ENCODE measurements around the gene PCNP. TPM values are rescaled to one million over a fixed set of nuclear protein-coding genes. Genes with fewer than 3 reads are reported as not detected.

PCNP gene, protein sequence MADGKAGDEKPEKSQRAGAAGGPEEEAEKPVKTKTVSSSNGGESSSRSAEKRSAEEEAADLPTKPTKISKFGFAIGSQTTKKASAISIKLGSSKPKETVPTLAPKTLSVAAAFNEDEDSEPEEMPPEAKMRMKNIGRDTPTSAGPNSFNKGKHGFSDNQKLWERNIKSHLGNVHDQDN
- total RNA-seq = 40.7 and 46.7 TPM in 2 replicates

DNA sequence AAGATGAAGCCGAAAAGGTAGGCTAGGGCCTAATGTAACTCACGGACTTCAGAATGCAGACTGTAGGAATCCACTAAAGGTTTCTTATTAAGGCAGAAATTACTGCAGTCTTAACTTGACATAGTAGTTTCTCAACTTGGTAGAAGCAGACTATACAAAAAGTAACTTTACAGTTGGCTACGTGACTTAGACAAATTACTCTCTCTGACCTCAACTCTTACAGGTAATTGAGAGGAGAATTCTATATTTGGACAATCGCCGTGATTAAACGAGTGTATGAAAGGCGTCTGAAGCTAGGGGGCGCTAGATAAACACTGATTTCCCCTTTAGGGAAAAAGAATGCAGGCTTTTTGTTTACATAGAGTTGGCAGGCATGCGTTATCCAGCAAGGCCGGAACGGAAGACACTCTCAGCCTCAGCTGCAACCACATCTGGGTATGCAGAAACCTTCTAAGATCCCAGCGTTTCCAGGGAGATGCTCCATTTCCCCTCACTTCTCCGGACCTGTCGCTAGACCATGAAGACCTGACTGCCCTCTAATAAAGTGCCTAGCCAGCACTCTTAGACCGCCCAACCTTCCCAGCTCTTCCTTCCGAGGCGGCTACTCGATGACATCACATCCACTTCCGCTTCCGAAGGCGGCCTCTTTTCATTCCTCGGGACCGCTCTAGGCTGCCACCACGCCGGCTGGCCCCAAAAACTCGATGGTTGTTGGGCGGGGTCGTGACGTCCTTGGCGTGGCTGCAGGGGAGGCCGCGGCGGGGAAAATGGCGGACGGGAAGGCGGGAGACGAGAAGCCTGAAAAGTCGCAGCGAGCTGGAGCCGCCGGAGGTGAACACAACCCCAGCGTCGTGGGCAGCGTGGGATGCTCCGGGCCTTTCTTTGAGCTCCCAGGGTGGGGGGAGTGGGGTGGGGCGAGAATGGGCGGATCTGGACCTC is at the start of gene PCNP:
Gene PCNP, plus strand, starts transcription at position 732 of the 939 bp plus-strand sequence. Its CDS starts 36 bp downstream, at position 768.

GRCh38 chr3:101561630-101562328 is 12.2 kb upstream of the PCNP start, which contains the start of gene TRMT10C:
TRMT10C (plus strand) TSS chr3:101561868; CDS start chr3:101564782, 2,914 bp downstream.

Other genes starting within 250 kb of the PCNP start
- gene SENP7, start 61.0 kb upstream of the PCNP start, total RNA-seq = 5.5 and 7.1 TPM in 2 replicates
- gene TRMT10C, start 12.3 kb upstream of the PCNP start, total RNA-seq = 18.3 and 25.2 TPM in 2 replicates
- gene ZBTB11, start 103.0 kb downstream of the PCNP start, total RNA-seq = 8.8 and 10.1 TPM in 2 replicates
- 1,487 and 1,545 TPM in 2 replicates for gene RPL24, start 112.5 kb downstream of the PCNP start, total RNA-seq
- 7.7 and 10.4 TPM in 2 replicates for gene CEP97, start 150.4 kb downstream of the PCNP start, total RNA-seq
- 18.0 and 22.3 TPM in 2 replicates for gene NXPE3, start 205.0 kb downstream of the PCNP start, total RNA-seq

Measured in bronchus fibroblast of lung (primary cell).